Measurements from ENCODE around the gene GLIS1.

- TF ChIP-seq ZNF274 (IDR thresholded peaks at IDR 0.05; ENCODE audit: low read depth, low read length) (no peak), TCF7L2 (IDR thresholded peaks at IDR 0.05; ENCODE audit: borderline replicate concordance, extremely low read depth, insufficient read depth, insufficient read length) (no peak), RAD21 (IDR thresholded peaks at IDR 0.05; ENCODE audit: low read depth) (no peak), POLR2A (IDR thresholded peaks at IDR 0.05; ENCODE audit: borderline replicate concordance, extremely low read depth, insufficient read depth, insufficient read length) (no peak), EZH2 (IDR thresholded peaks at IDR 0.05) (no peak), EZH2phosphoT487 (IDR thresholded peaks at IDR 0.05; ENCODE audit: borderline replicate concordance) (no peak), SRF (IDR thresholded peaks at IDR 0.05; ENCODE audit: low read depth) (no peak)
- TF ChIP-seq, protein P1, sequence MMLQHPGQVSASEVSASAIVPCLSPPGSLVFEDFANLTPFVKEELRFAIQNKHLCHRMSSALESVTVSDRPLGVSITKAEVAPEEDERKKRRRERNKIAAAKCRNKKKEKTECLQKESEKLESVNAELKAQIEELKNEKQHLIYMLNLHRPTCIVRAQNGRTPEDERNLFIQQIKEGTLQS (IDR thresholded peaks at IDR 0.05), result no peak
- TF ChIP-seq, protein P2, sequence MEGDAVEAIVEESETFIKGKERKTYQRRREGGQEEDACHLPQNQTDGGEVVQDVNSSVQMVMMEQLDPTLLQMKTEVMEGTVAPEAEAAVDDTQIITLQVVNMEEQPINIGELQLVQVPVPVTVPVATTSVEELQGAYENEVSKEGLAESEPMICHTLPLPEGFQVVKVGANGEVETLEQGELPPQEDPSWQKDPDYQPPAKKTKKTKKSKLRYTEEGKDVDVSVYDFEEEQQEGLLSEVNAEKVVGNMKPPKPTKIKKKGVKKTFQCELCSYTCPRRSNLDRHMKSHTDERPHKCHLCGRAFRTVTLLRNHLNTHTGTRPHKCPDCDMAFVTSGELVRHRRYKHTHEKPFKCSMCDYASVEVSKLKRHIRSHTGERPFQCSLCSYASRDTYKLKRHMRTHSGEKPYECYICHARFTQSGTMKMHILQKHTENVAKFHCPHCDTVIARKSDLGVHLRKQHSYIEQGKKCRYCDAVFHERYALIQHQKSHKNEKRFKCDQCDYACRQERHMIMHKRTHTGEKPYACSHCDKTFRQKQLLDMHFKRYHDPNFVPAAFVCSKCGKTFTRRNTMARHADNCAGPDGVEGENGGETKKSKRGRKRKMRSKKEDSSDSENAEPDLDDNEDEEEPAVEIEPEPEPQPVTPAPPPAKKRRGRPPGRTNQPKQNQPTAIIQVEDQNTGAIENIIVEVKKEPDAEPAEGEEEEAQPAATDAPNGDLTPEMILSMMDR (IDR thresholded peaks at IDR 0.05 in 2 of 3, conservative IDR thresholded peaks at IDR 0.05 in 1 of 3; ENCODE audit: borderline replicate concordance in 1 of 3, insufficient read depth in 1 of 3, low read depth in 2 of 3, low read length in 2 of 3), result no peak
- TF ChIP-seq, protein P3, sequence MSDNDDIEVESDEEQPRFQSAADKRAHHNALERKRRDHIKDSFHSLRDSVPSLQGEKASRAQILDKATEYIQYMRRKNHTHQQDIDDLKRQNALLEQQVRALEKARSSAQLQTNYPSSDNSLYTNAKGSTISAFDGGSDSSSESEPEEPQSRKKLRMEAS (IDR thresholded peaks at IDR 0.05), result no peak
Measured at GRCh38 chr1:53662951-53663350, 76.0 kb downstream of the GLIS1 start.
